ENCODE data around the gene ROR1.
"Not testable (repeated sequence)": the region's sequence is repeated elsewhere in the genome, so short reads cannot be mapped to it uniquely, and the experiment has no call there.

The ROR1 gene

GRCh38 chr1:63795455-63795854 is 21.6 kb downstream of the ROR1 start:
- DNase-seq = no peak

DNA sequence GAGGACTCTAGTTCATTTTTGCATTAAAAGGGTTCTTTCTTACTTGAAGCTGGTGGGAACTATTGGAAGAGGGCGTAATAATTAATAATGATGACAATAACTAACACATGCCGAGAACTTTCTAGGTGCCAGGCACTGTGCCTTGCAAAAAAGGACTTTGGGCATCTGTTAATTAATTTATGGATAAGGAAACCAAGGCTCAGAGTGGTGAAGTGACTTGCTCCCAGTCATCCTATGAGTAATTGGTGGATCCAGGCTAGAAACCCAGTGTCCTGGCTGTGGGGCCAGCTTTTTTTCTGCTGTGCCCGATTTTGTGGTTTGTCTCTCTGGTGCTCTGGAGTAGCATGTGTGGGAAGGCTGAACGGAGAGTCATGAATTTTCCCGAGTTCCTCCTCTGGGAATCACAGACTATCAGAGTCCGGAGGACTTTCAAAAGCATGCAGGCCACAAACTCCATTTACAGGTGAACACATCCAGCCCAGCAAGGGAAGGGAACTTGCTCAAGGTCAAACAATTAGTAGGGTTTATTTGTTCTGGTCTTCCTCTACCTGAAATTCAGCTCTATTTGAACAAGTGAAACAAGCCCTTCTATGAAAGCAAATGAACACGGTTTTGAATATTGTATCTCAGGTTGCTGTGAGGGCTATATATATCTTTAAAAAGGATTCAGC is 23.4 kb downstream of the ROR1 start:
- DNase-seq = no peak

DNA sequence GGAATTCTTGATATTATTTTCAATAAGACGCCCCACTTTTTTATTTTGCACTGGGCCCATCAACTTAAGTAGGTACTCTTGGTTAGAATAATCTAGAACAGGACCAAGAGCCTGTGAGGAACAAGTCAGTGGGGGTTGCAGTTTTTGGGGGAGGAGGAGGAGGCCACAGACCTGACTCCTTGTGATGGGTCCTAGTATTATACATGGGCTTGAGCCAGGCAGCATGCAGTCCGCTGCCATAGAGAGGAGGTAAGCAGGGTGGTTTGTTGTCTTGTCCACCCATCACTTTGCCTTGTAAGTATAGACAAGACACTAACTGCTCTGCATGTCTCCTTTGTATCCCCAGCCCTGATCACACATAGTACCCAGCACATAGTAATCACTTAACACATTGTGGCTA is 24.5 kb downstream of the ROR1 start:
- DNase-seq = no peak

- DNase-seq = no peak
These were observed 25.5 kb downstream of the ROR1 start for GRCh38 chr1:63799307-63799706.

GRCh38 chr1:63799820-63800219 is 26.0 kb downstream of the ROR1 start:
- no peak for DNase-seq

- DNase-seq = no peak
These were observed 28.3 kb downstream of the ROR1 start for GRCh38 chr1:63802109-63802508.

- DNase-seq = no peak
These were observed 31.1 kb downstream of the ROR1 start for GRCh38 chr1:63804829-63805484.

GRCh38 chr1:63807046-63807445 is 33.2 kb downstream of the ROR1 start:
- no peak for DNase-seq

DNA sequence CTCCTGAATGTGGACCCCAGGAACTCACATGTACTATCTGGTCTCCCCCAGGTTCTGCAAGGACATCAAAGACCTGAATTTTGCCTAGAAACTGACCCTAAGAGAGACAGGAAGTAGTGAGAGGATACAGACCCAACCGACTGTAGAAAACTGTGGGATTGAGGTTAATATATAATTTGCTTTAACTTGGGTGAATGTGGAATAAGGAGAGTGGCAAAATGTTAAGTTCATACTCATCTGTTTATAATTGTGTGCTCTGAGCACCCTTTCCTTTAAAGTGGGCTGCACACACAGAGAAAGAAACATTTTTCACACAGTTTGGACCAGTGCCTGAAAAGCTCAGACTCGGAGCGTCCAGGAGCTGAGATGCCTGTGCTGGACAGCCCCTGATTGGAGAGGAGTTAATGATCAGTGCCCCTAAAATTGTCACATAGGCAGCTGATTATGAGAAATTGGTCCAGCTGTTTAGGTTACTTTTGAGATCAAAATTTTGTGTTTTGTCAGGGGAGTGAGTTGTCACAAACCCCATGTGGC is 37.2 kb downstream of the ROR1 start:
- no peak for DNase-seq

DNA sequence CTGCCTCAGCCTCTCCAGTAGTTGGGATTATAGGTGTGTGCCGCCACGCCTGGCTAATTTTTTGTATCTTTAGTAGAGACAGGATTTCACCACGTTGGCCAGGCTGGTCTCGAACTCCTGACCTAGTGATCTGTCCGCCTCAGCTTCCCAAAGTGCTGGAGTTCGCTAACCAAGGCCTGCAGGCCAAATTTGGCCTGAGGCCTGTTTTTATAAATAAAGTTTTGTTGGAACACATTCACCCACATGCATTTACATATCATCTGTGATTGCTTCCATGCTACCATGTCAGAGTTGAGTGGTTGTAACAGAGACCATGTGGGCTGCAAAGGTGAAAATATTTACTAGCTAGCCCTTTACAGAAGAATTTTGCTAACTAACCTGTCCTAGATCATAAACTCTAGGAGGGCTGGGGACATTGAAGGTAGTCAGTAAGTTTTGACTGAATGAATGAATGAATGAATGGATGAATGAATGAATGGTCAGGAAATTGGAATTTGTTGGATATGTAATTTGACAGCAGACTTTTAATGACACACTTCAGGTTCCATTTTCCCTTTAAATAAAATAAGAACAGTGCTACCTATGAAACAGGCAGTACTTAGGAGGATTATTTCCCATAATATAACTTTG is 38.4 kb downstream of the ROR1 start:
- DNase-seq = no peak

- DNase-seq = no peak
These were observed 40.0 kb downstream of the ROR1 start for GRCh38 chr1:63813829-63814277.

DNA sequence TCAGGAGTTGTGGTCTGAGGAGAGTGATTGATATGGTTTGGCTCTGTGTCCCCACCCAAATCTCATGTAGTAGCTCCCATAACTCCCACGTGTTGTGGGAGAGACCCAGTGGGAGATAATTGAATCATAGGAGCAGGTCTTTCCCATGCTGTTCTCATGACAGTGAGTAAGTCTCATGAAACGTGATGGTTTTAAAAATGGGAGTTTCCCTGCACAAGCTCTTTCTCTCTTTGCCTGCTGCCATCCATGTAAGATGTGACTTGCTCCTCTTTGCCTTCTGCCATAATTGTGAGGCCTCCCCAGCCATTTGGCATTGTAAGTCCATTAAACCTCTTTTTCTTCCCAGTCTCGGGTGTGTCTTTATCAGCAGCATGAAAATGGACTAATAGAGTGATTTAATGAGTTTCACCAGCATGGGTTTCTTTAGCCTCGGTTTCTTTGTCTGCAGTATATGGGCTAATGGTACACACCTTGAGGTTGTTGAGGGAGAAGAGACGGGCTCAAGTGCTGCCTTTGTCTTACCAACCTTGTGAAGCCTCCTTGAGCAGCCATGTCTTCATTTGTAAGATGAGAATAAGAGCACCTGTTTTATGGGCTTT is 42.5 kb downstream of the ROR1 start:
- not testable (repeated sequence) for DNase-seq

GRCh38 chr1:63817152-63817667 is 43.4 kb downstream of the ROR1 start:
- peak; percentile 50 for DNase-seq

DNA sequence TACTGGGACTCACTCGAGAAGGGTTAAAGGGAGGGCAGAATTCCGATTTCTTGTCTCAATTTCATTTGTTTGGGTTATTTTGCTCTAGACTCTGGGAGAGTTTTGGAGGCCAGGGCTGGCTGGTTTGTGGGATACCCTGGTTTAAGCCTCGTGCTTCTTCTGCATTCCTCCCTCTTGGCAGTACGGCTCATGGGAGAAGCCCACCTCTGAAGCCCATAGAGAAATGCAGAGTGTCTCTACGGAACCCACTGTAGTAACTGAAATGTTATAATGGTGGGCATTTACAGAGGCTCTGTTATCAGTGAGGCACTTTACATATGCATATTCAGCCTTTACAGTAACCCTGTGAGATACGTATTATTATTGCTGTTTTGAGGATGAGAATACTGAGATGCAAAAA is 43.9 kb downstream of the ROR1 start:
- DNase-seq = no peak

GRCh38 chr1:63818567-63819325 is 44.9 kb downstream of the ROR1 start:
- DNase-seq = no peak

DNA sequence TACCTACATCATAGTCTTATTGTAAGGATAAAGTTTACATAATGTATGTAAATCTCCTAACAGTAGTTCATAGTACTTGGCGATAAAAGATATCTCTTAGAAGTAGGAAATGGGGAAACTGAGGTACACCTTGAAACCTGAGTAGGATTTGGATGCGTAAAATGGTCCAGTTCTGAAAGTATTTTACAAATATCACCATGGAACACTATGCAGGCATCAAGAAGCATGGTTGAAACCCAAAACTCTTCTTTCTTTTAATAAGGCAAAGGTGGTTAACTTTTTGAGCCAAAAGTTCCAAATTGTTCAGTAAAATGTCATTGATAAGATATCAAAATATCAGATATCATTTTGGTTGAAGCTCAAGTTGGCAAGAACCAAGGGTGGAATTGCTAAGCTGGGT is 46.0 kb downstream of the ROR1 start:
- no peak for DNase-seq

DNA sequence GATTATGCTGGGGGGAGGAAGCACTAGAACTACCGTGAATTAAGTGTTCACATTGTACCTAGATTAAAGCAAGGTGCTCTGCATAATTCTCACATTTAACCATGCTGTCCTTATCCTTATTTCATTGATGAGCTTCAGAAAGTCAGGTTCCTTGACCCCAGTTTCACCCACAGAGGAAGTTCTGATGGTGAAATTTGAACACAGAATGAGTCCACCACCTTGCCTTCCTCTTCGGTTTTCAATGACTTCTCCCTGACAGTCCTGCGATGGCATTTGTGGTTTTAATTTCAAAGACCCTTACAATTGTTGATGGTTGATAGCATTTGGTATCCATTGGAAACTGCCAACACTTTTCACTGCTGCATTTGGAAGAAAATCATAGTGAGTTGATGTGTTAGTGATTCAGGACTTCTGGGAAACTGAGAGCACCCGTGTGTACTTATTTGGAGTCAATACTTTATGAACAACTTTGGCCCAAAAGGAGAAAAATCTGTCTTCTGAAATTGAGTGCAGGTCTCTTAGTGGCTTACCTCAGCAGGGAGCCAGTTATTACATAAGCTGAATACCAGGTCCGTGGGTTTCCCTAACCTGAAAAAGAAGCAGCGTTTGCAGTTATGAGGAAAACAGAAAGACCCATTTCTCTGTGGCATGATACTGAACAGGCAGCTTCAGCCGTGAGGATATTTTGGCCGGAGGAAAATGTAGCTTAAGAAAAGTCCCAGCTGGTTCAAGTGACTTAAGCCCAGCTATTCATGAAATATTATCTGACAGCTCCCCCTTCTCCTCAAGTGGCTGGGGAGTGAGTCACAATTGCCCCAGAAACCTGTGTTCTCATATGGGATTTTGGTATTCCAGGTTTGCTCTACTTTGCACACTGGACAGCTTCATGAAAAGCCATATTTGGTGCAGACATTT is 47.5 kb downstream of the ROR1 start:
- DNase-seq = no peak

DNA sequence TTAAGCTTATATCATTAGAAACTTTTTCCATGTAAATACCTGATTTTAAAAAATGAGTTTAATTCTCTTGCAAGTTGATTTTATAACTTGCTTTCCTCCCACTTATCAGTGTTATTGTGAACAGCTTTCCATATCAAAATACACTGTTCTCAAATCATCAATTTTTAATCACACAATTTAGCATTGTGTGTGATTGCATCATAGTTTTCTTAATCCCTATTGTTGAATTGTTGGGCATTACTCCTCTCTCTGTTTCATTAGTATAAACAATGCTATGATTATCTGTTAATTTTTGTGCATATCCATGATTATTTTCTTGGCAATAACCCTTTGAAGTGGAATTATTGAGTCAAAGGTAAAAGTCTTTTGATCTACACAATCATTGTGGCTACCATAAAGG is 48.7 kb downstream of the ROR1 start:
- DNase-seq = no peak

DNA sequence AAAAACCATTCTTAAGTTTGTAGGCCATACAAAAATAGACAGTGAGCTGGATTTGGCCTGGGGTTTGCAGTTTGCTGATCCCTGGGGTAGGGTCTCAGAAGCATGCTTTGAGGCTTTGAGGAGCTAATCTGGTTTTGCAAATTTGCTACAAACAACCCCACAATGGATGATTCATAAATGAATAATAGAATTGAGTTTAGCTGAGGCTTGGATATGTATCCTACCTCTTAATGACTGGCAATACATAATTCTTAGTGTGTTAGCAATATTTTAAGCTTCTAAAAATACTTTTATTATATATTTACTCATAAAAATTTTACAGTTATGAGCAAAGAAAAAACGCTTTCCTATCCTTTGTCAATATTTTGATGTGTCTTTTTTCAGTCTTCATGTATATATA is 50.6 kb downstream of the ROR1 start:
- DNase-seq = no peak

DNA sequence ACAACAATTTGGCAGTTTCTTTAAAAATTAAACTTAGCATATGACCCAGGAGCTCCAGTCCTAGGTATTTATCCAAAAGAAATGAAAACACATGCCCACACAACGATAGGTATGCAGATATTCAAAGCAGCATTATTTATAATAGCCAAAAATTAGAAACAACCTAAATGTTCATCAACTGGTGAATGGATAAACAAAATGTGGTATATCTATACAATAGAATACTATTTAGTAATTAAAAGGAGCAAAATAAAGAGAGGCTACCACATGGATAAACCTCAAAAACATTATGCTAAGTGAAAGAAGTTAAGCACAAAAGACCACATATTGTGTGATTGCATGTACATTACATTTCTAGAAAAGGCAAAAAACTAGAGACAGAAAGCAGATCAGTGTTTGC is 51.3 kb downstream of the ROR1 start:
- no peak for DNase-seq

- not testable (repeated sequence) for DNase-seq
These were observed 52.5 kb downstream of the ROR1 start for GRCh38 chr1:63826246-63826861.
